K562 (cell line): ENCODE measurements around the gene SMURF1. TPM values are rescaled to one million over a fixed set of nuclear protein-coding genes. Genes with fewer than 3 reads are reported as not detected.

ENCODE experiments used
- ATAC-seq: fragments of 200-7000 bp; cut with Tn5 transposase; 3 replicates; pipeline ENCODE4 v1.9.1; 2020; ENCODE audit warnings: moderate library complexity
- BruUV-seq: library from RNA; stranded (reverse); fragments of 400-500 nt; replicated peaks from 2 replicates; lab custom pipeline; 2021; lab: Mats Ljungman, UMichigan
- CTCF ChIA-PET: fragments of 300-600 bp; formaldehyde crosslinking; extraction: SDS; loops from one replicate; lab custom pipeline; 2021; ENCODE audit warnings: low intra/inter-chr PET ratio; lab: Yijun Ruan, JAX
- POLR2A ChIA-PET: fragments of 300-600, 350-650 bp; sonication (Branson Sonifier 250); formaldehyde crosslinking; extraction: SDS; loops from one replicate; lab custom pipeline; 2021; ENCODE audit warnings: antibody characterized with exemption, inconsistent platforms; lab: Yijun Ruan, JAX
- DNase-seq, 4 experiments: peaks; one replicate each; pipeline versions ENCODE4 v3.0.0 to v3.0.0-alpha.2; 2011 to 2018; ENCODE audit warnings: low spot score in 3 of 4, mixed read lengths in 3 of 4; ENCODE audit errors: extremely low read depth in 1 of 4
- FAIRE-seq: peaks from 2 replicates; lab custom pipeline; 2011; peaks lifted over from hg19 to GRCh38; lab: Jason Lieb, UNC
- H2AFZ ChIP-seq: 2 replicates; pipeline ENCODE4 v1.6.0; 2011; ENCODE audit warnings: low read depth, low read length, control low read depth, inconsistent platforms
- H3K27ac ChIP-seq: fragments of 200-600 bp; 3 replicates; pipeline ENCODE4 v1.8.0; 2011; ENCODE audit warnings: low read depth, mild to moderate bottlenecking, control low read depth, inconsistent platforms, low read length, moderate library complexity, mixed read lengths; ENCODE audit errors: extremely low read depth
- H3K27me3 ChIP-seq, 2 experiments: fragments of 300-600 bp in 1 of 2; 2 replicates in 1 of 2; 3 replicates in 1 of 2; pipeline versions ENCODE4 v1.6.0 to v1.8.0; 2011; ENCODE audit warnings: inconsistent platforms in 2 of 2, low read length in 2 of 2, mild to moderate bottlenecking in 1 of 2, mixed read lengths in 1 of 2, moderate library complexity in 1 of 2; ENCODE audit not compliant: control insufficient read depth in 2 of 2, insufficient read depth in 2 of 2
- H3K36me3 ChIP-seq: fragments of 300-600 bp; 3 replicates; pipeline ENCODE4 v1.8.0; 2011; ENCODE audit warnings: mild to moderate bottlenecking, low read length, inconsistent platforms; ENCODE audit not compliant: control insufficient read depth, insufficient read depth
- H3K4me1 ChIP-seq, 2 experiments: fragments of 200-600 bp in 1 of 2; replicated peaks in 1 of 2; 2 replicates in 1 of 2; 3 replicates in 1 of 2; pipeline versions ENCODE4 v1.5.1 to v1.8.0; 2011; ENCODE audit warnings: inconsistent platforms in 2 of 2, low read length in 2 of 2, mild to moderate bottlenecking in 1 of 2, mixed read lengths in 1 of 2, moderate library complexity in 1 of 2; ENCODE audit not compliant: control insufficient read depth in 2 of 2, insufficient read depth in 2 of 2
- H3K4me2 ChIP-seq: 2 replicates; pipeline ENCODE4 v1.6.1; 2011; ENCODE audit warnings: low read length, control low read depth, inconsistent platforms, mixed read lengths; ENCODE audit not compliant: insufficient read depth
- H3K4me3 ChIP-seq: fragments of 200-600 bp; sonication (generic), shearing (Covaris generic); 2 replicates; pipeline ENCODE4 v1.5.1; 2016; ENCODE audit warnings: control low read depth, inconsistent platforms
- H3K79me2 ChIP-seq: fragments of 200-600 bp; 3 replicates; pipeline ENCODE4 v1.8.0; 2011; ENCODE audit warnings: low read length, inconsistent platforms; ENCODE audit not compliant: control insufficient read depth, insufficient read depth
- H3K9ac ChIP-seq, 2 experiments: 2 replicates each; pipeline versions ENCODE4 v1.6.0 to v1.6.1; 2011; ENCODE audit warnings: low read depth in 2 of 2, low read length in 2 of 2, control low read depth in 1 of 2, inconsistent platforms in 1 of 2, mild to moderate bottlenecking in 1 of 2, mixed read lengths in 1 of 2; ENCODE audit not compliant: insufficient read depth in 1 of 2
- H3K9me1 ChIP-seq: one replicate; pipeline ENCODE4 v1.6.0; 2011; ENCODE audit warnings: inconsistent platforms, mild to moderate bottlenecking, low read length, moderate library complexity; ENCODE audit not compliant: control insufficient read depth, insufficient read depth
- H3K9me3 ChIP-seq: replicated peaks from 2 replicates; pipeline ENCODE4 v1.5.1; 2011; ENCODE audit warnings: low read depth, low read length, inconsistent platforms; ENCODE audit not compliant: control insufficient read depth, insufficient read depth
- H4K20me1 ChIP-seq: replicated peaks from 2 replicates; pipeline ENCODE4 v1.6.1; 2011; ENCODE audit warnings: low read length, inconsistent platforms, mixed read lengths; ENCODE audit not compliant: control insufficient read depth, insufficient read depth
- BRD4 ChIP-seq: fragments of 200-600 bp; sonication (generic); IDR thresholded peaks from 2 replicates; pipeline ENCODE4 v1.6.1; 2017; ENCODE audit warnings: inconsistent platforms
- CREB1 ChIP-seq, 2 experiments: sonication (generic) in 1 of 2; formaldehyde crosslinking in 1 of 2; IDR thresholded peaks; 2 replicates each; pipeline versions ENCODE4 v1.6.1 to v1.8.0; 2012 to 2022; ENCODE audit warnings: inconsistent platforms in 1 of 2, mild to moderate bottlenecking in 1 of 2, missing genetic modification reagents in 1 of 2, moderate library complexity in 1 of 2
- IFI16 ChIP-seq: fragments of 250-450 bp; sonication (Bioruptor Pico); IDR thresholded peaks from 2 replicates; pipeline ENCODE4 v2.1.2; 2022; ENCODE audit warnings: mild to moderate bottlenecking, inconsistent platforms
- NFATC3 ChIP-seq: fragments of 450-650 bp; IDR thresholded peaks from 2 replicates; pipeline ENCODE4 v1.6.1; 2017; ENCODE audit warnings: mild to moderate bottlenecking
- PPARD ChIP-seq: fragments of 250-450 bp; sonication (Bioruptor Pico); IDR thresholded peaks from 2 replicates; pipeline ENCODE4 v1.8.0; 2022; ENCODE audit warnings: inconsistent platforms, mild to moderate bottlenecking, moderate library complexity
- PURB ChIP-seq: sonication (generic); formaldehyde crosslinking; IDR thresholded peaks from 2 replicates; pipeline ENCODE4 v1.9.0; 2021; ENCODE audit warnings: low read depth, mild to moderate bottlenecking, missing genetic modification reagents
- RCOR1 ChIP-seq, 2 experiments: IDR thresholded peaks; 2 replicates each; pipeline ENCODE4 v1.6.1; 2012; ENCODE audit warnings: low read depth in 2 of 2, low read length in 2 of 2, borderline replicate concordance in 1 of 2, improper control_type of control experiment in 1 of 2
- SMAD3 ChIP-seq: fragments of 450-650 bp; formaldehyde crosslinking; conservative IDR thresholded peaks from 2 replicates; pipeline ENCODE4 v1.4.0; 2020; ENCODE audit warnings: mild to moderate bottlenecking
- SMARCA5 ChIP-seq: fragments of 450-650 bp; IDR thresholded peaks from 2 replicates; pipeline ENCODE4 v1.6.1; 2016
- SRSF7 ChIP-seq: fragments of 200-400 bp; formaldehyde crosslinking; optimal IDR thresholded peaks from 2 replicates; pipeline ENCODE3; 2017; ENCODE audit warnings: mild to moderate bottlenecking, low read depth, low read length
- STAT5B ChIP-seq: fragments of 250-450 bp; sonication (Bioruptor Pico); IDR thresholded peaks from 2 replicates; pipeline ENCODE4 v1.8.0; 2021; ENCODE audit warnings: mild to moderate bottlenecking, inconsistent platforms
- TSC22D4 ChIP-seq: fragments of 450-650 bp; IDR thresholded peaks from 2 replicates; pipeline ENCODE4 v1.6.1; 2016; ENCODE audit warnings: missing genetic modification characterization, missing biosample characterization, control low read depth
- U2AF2 ChIP-seq: fragments of 200-400 bp; formaldehyde crosslinking; optimal IDR thresholded peaks from 2 replicates; pipeline ENCODE3; 2017; ENCODE audit warnings: low read depth, mild to moderate bottlenecking, low read length
- ZNF121 ChIP-seq: sonication (generic); formaldehyde crosslinking; conservative IDR thresholded peaks from 2 replicates; pipeline ENCODE4 v1.8.0; 2022; ENCODE audit warnings: missing genetic modification reagents
- ZNF217 ChIP-seq: sonication (generic); formaldehyde crosslinking; IDR thresholded peaks from 2 replicates; pipeline ENCODE4 v1.8.0; 2022; ENCODE audit warnings: mild to moderate bottlenecking, missing genetic modification reagents
- ZNF354B ChIP-seq: fragments of 250-450 bp; sonication (Bioruptor Pico); IDR thresholded peaks from 2 replicates; pipeline ENCODE4 v1.4.0; 2020
- ZNF57 ChIP-seq: fragments of 450-650 bp; formaldehyde crosslinking; IDR thresholded peaks from 2 replicates; pipeline ENCODE4 v1.4.0; 2020; ENCODE audit warnings: mild to moderate bottlenecking, moderate library complexity
- WGBS: fragments of 100-300 bp; shearing (Covaris generic); methylation state at CpG from one replicate; pipeline ENCODE4 v1.1.6; 2016; ENCODE audit warnings: low coverage, mixed read lengths; ENCODE audit not compliant: insufficient coverage; ENCODE audit errors: missing lambda C conversion rate; 5-methylcytosine and 5-hydroxymethylcytosine counted together
- in situ Hi-C: fragments of 300-500 bp; cut with MboI; formaldehyde crosslinking; loops from 4 replicates; pipeline ENCODE4 v1.15.0; 2018; ENCODE audit warnings: inconsistent platforms, mixed read lengths
- intact Hi-C: fragments of 100-400 bp; cut with micrococcal nuclease; formaldehyde crosslinking; loops from 2 replicates; pipeline ENCODE4 v1.14.2; 2022
- polyA plus RNA-seq, 8 experiments: library from polyadenylated mRNA; depleted of rRNA in 4 of 8; stranded (reverse) in 5 of 8; unstranded in 3 of 8; fragments of >200 nt; fragmentation: Nextera tagmentation in 2 of 8; fragmentation: Illumina TruSeq in 1 of 8; extraction: Ambion mirVana in 2 of 8; extraction: Trizol in 1 of 8; gene quantifications; 2 replicates each; pipeline versions ENCODE4 v1.2.1 to v1.2.3, GENCODE V29; 2011 to 2014; ENCODE audit warnings: inconsistent platforms in 1 of 8, missing spikeins in 1 of 8
- total RNA-seq, 7 experiments: library from RNA; depleted of rRNA in 6 of 7; stranded (reverse); fragments of >200 nt in 6 of 7; fragmentation: Illumina TruSeq in 2 of 7; extraction: Trizol in 2 of 7; gene quantifications; 2 replicates each; pipeline versions ENCODE4 v1.2.1 to v1.2.3, GENCODE V29; 2011 to 2021; ENCODE audit warnings: low replicate concordance in 1 of 7
- TF ChIP-seq, protein P1 (sequence below): fragments of 250-450 bp; sonication (Bioruptor Pico); IDR thresholded peaks from 2 replicates; pipeline ENCODE4 v1.4.0; 2020; ENCODE audit warnings: borderline replicate concordance
- TF ChIP-seq, protein P2 (sequence below): fragments of 250-450 bp; sonication (Bioruptor Pico); IDR thresholded peaks from 2 replicates; pipeline ENCODE4 v1.6.1; 2021; ENCODE audit warnings: mild to moderate bottlenecking

Gene SMURF1
- total and polyA plus RNA-seq, 9 of the 15 experiments (the other 6 are each of a cell fraction or from before 2014, with no cell fraction given): 1.0 to 20.1 (median 12.6) TPM

DNA sequence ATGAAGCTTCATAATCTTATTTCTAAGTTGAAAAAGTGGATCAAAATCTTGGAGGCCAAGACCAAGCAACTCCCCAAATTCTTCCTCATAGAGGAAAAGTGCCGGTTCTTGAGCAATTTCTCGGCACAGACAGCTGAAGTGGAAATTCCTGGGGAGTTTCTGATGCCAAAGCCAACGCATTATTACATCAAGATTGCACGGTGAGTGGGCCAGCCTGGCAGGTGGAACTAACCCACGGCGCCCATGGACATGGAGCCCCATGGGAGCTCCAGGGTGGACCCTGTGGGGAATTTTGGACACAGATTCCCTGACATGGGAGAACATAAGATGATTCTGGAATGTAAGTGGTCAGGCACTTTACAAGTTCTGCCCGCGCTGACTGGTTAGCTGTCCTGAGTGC lies 139.7 kb downstream of the SMURF1 start (continued):
- TF ChIP-seq, protein P1, sequence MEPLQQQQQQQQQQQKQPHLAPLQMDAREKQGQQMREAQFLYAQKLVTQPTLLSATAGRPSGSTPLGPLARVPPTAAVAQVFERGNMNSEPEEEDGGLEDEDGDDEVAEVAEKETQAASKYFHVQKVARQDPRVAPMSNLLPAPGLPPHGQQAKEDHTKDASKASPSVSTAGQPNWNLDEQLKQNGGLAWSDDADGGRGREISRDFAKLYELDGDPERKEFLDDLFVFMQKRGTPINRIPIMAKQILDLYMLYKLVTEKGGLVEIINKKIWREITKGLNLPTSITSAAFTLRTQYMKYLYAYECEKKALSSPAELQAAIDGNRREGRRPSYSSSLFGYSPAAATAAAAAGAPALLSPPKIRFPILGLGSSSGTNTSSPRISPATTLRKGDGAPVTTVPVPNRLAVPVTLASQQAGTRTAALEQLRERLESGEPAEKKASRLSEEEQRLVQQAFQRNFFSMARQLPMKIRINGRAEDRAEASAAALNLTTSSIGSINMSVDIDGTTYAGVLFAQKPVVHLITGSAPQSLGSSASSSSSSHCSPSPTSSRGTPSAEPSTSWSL (CRISPR knock-in tag): no peak
- TF ChIP-seq ZNF121 (no peak), IFI16 (CRISPR knock-in tag) (no peak), ZNF354B (CRISPR knock-in tag) (no peak), BRD4 (no peak), SMAD3 (CRISPR knock-in tag) (no peak), TSC22D4 (no peak), SMARCA5 (no peak), U2AF2 (no peak)
- TF ChIP-seq, protein P2, sequence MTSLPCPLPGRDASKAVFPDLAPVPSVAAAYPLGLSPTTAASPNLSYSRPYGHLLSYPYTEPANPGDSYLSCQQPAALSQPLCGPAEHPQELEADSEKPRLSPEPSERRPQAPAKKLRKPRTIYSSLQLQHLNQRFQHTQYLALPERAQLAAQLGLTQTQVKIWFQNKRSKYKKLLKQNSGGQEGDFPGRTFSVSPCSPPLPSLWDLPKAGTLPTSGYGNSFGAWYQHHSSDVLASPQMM (CRISPR knock-in tag): no peak

DNA sequence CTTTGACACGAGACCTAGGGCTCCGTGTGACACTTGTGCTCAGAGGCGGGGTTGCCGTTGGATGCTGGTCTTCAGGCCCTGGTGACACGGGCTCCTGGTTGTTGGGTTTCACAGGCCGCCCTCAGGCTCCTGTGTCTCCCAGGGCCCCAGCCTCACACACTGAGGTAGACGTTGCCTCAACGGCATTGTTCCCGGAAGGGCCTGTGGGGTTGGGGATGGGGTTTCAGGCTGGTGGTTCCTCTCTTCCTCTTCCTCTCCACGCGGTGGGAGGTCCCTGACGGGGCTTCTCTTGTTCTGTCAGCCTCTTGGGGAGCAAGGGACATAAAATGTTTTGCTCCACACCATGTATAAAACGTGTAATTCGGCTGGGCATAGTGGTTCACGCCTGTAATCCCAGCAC lies 140.5 kb downstream of the SMURF1 start:
- H3K27ac ChIP-seq: no peak overlapping the region
- no peaks in the 10 kb centered on the region for H3K79me2 ChIP-seq
- no peak for TF ChIP-seq PURB
- no peak for TF ChIP-seq ZNF57
- TF ChIP-seq SRSF7: no peak
- no peak for TF ChIP-seq CREB1 (IDR thresholded peaks at IDR 0.05)
- no peak for TF ChIP-seq CREB1 (CRISPR knock-in tag; IDR thresholded peaks at IDR 0.05)
- no peak for TF ChIP-seq NFATC3
- no peak for TF ChIP-seq ZNF217 (CRISPR knock-in tag)
- no peak for TF ChIP-seq STAT5B
- TF ChIP-seq RCOR1 (IDR thresholded peaks at IDR 0.05; ENCODE audit: borderline replicate concordance in 1 of 2, low read depth in 2 of 2, low read length in 2 of 2): no peak
- no peak for TF ChIP-seq PPARD (CRISPR knock-in tag)
- TF ChIP-seq, all 486 proteins: peak for 0
- Histone ChIP-seq H3K36me3 (peaks cover 88% of the 10 kb centered on the region), H3K27me3 (no peaks in the 10 kb centered on the region), H3K9me3 (no peaks in the 10 kb centered on the region), H3K4me2 (no peak overlapping the region), H3K9me1 (no peaks in the 10 kb centered on the region), H4K20me1 (no peaks in the 10 kb centered on the region), H3K9ac (no peak overlapping the region), H3K4me3 (no peak overlapping the region), H3K4me1 (peaks cover 0 to 3% of the 10 kb centered on the region in 2 experiments; a peak in 1 of 5 replicates), H2AFZ (no peak overlapping the region)
- no TSS peak for BruUV-seq
- intact Hi-C loops: no loop called here
- ChIA-PET CTCF (no interaction called here), POLR2A (no interaction called here)
- DNase-seq (no peak), ATAC-seq (no peak), FAIRE-seq (no peak)
- in situ Hi-C loops: no loop called here
- WGBS: 91% methylated on average over 15 of the region's 15 CpGs
